Endothelial cell of umbilical vein (primary cell): ENCODE results near the gene MS4A6E.

Experiments
- CTCF ChIP-seq, 2 donors: IDR thresholded peaks; 1 replicate in 1 of 2; 2 replicates in 1 of 2; pipeline ENCODE4 v1.5.1; 2011; ENCODE audit warnings: low read length in 2 of 2, mild to moderate bottlenecking in 2 of 2, moderate library complexity in 2 of 2, control low read depth in 1 of 2, inconsistent platforms in 1 of 2, low read depth in 1 of 2; ENCODE audit not compliant: insufficient read depth in 1 of 2; ENCODE audit errors: extremely low read depth in 1 of 2
- EZH2 ChIP-seq: IDR thresholded peaks from 2 replicates; pipeline ENCODE4 v1.6.1; 2012; ENCODE audit warnings: borderline replicate concordance, low read depth, mild to moderate bottlenecking, moderate library complexity, low read length, inconsistent platforms; ENCODE audit not compliant: severe bottlenecking
- FOS ChIP-seq: IDR thresholded peaks from 2 replicates; pipeline ENCODE4 v1.6.1; 2011; ENCODE audit warnings: mild to moderate bottlenecking, low read length, moderate library complexity, borderline replicate concordance; ENCODE audit not compliant: insufficient read depth
- GATA2 ChIP-seq: IDR thresholded peaks from 2 replicates; pipeline ENCODE4 v1.7.0; 2011; ENCODE audit warnings: low read depth, mild to moderate bottlenecking, moderate library complexity, mixed read lengths, low read length; ENCODE audit not compliant: insufficient read length, insufficient read depth
- JUN ChIP-seq: IDR thresholded peaks from 2 replicates; pipeline ENCODE4 v1.6.1; 2011; ENCODE audit warnings: borderline replicate concordance, low read depth; ENCODE audit not compliant: insufficient read length, insufficient read depth
- MAX ChIP-seq: IDR thresholded peaks from 2 replicates; pipeline ENCODE4 v1.6.1; 2011; ENCODE audit not compliant: insufficient read depth, insufficient read length
- POLR2A ChIP-seq: IDR thresholded peaks from 2 replicates; pipeline ENCODE4 v1.6.1; 2012; ENCODE audit warnings: low read depth, mild to moderate bottlenecking, control low read depth, low read length
- POLR2AphosphoS5 ChIP-seq: IDR thresholded peaks from 2 replicates; pipeline ENCODE4 v1.6.1; 2012; ENCODE audit warnings: low read depth, mild to moderate bottlenecking, control low read depth, low read length, moderate library complexity; ENCODE audit not compliant: insufficient read depth

GRCh38 chr11:60305906-60306619, 21.0 kb upstream of the MS4A6E start:
- no peak for TF ChIP-seq POLR2AphosphoS5
- TF ChIP-seq CTCF (IDR thresholded peaks at IDR 0.05; ENCODE audit: extremely low read depth in 1 of 2, insufficient read depth in 1 of 2, low read depth in 1 of 2, low read length in 2 of 2) = no peak
- TF ChIP-seq EZH2 = no peak
- TF ChIP-seq POLR2A = no peak
- TF ChIP-seq GATA2 = peak; percentile 40
- TF ChIP-seq JUN = no peak
- TF ChIP-seq MAX = no peak
- TF ChIP-seq FOS = peak; percentile 11
